Measurements from ENCODE around the gene ASRGL1. TPM values are rescaled to one million over a fixed set of nuclear protein-coding genes. Genes with fewer than 3 reads are reported as not detected.

The ASRGL1 gene
- total RNA-seq, 2 experiments from 2014 or later = 9.2 to 10.2 TPM

DNA sequence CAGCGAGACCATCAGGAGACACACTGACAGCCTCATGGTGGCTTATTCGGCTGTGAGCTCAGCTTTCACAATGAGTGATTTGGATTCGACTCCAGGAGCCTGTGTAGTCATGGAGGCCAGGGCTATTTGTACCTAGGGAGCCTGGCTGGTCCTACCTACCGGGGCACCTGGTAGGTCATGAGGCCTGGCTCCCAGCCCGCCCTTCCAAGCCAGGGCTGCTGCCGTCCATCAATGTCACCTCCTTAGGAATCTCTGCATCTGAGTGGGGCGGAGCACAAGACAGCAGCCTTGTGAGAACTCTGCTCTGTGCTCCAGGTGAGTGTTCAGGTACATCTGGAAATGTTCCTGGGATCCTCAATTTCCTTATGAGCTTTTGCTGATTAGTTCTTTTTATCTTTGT lies 38.3 kb upstream of the ASRGL1 start, which contains the start of gene SCGB1D4:
Gene SCGB1D4 (minus strand): TSS at position 101 of the 400 bp plus-strand sequence. CDS start 65 bp downstream, at position 36.
- no TSS peak for BruUV-seq (replicated peaks)
- Histone ChIP-seq H3K4me2 (ENCODE audit: low read length) (no peak within 1 kb of the TSS), H2AFZ (ENCODE audit: low read length) (no peak within 1 kb of the TSS), H3K9me3 (ENCODE audit: low read length) (no peaks in the 10 kb centered on the region), H3K4me3 (ENCODE audit: low read depth, low read length, poor library complexity, severe bottlenecking) (no peak within 1 kb of the TSS), H3K79me2 (ENCODE audit: insufficient read depth, low read depth, low read length) (no peaks in the 10 kb centered on the region), H3K4me1 (ENCODE audit: insufficient read depth, low read length, poor library complexity, severe bottlenecking) (no peaks in the 10 kb centered on the region), H4K20me1 (ENCODE audit: insufficient read depth, low read length) (no peaks in the 10 kb centered on the region), H3K27ac (ENCODE audit: low read depth, low read length, poor library complexity, severe bottlenecking) (no peak within 1 kb of the TSS), H3K9me2 (ENCODE audit: insufficient read depth, low read length) (no peaks in the 10 kb centered on the region), H3K36me3 (ENCODE audit: insufficient read depth, low read length) (no peaks in the 10 kb centered on the region)
- CTCF ChIA-PET (ENCODE audit: unreplicated experiment) = no interaction called here
- no peak for TF ChIP-seq CTCF (conservative IDR thresholded peaks at IDR 0.05; ENCODE audit: low read length)
- no peak for TF ChIP-seq EZH2phosphoT487 (IDR thresholded peaks at IDR 0.05; ENCODE audit: borderline replicate concordance, low read depth, low read length)
- intact Hi-C loops (cut with micrococcal nuclease; ENCODE audit: unreplicated experiment) = no loop called here
- POLR2A ChIA-PET = interaction anchor here (1.1 to 1.2 kb wide), 2 partner anchors 11 to 13 kb away, joined by 3 to 4 read pairs; no protein-coding TSS in a partner anchor
- no peak for DNase-seq (ENCODE audit: low spot score)

- CTCF ChIA-PET (ENCODE audit: unreplicated experiment) = no interaction called here
Observed at GRCh38 chr11:62306227-62306626, 31.0 kb upstream of the ASRGL1 start.

More at GRCh38 chr11:62306227-62306626, 31.0 kb upstream of the ASRGL1 start:
- DNase-seq (ENCODE audit: low spot score) = peak; percentile 9
- Histone ChIP-seq H3K27ac (ENCODE audit: low read depth, low read length, poor library complexity, severe bottlenecking) (no peak overlapping the region), H2AFZ (ENCODE audit: low read length) (no peak overlapping the region), H3K4me1 (ENCODE audit: insufficient read depth, low read length, poor library complexity, severe bottlenecking) (no peaks in the 10 kb centered on the region), H3K79me2 (ENCODE audit: insufficient read depth, low read depth, low read length) (no peaks in the 10 kb centered on the region), H3K36me3 (ENCODE audit: insufficient read depth, low read length) (no peaks in the 10 kb centered on the region), H4K20me1 (ENCODE audit: insufficient read depth, low read length) (no peaks in the 10 kb centered on the region), H3K9me3 (ENCODE audit: low read length) (no peaks in the 10 kb centered on the region), H3K9me2 (ENCODE audit: insufficient read depth, low read length) (no peaks in the 10 kb centered on the region), H3K4me2 (ENCODE audit: low read length) (no peak overlapping the region), H3K4me3 (ENCODE audit: low read depth, low read length, poor library complexity, severe bottlenecking) (no peak overlapping the region)
- POLR2A ChIA-PET = interaction anchor here (0.6 kb wide), 1 partner anchor 9 kb away, joined by 3 read pairs; no protein-coding TSS in a partner anchor
- no TSS peak for BruUV-seq (replicated peaks)
- TF ChIP-seq EZH2phosphoT487 (IDR thresholded peaks at IDR 0.05; ENCODE audit: borderline replicate concordance, low read depth, low read length) (no peak), CTCF (conservative IDR thresholded peaks at IDR 0.05; ENCODE audit: low read length) (no peak)
- intact Hi-C loops (cut with micrococcal nuclease; ENCODE audit: unreplicated experiment) = no loop called here

Measured in OCI-LY7 (cell line).